ENCODE measurements around the gene ACTL10.
"Not testable (repeated sequence)": the region's sequence is repeated elsewhere in the genome, so short reads cannot be mapped to it uniquely, and the experiment has no call there.

Gene ACTL10

GRCh38 chr20:33666293-33667244 lies at the start of gene ACTL10:
TSS of gene ACTL10 (plus strand) at chr20:33666943. CDS start at chr20:33667498, 555 bp downstream.
- DNase-seq = peak; percentile 87

GRCh38 chr20:33621717-33622400 lies 44.9 kb upstream of the ACTL10 start:
- DNase-seq = no peak

- no peak for DNase-seq
These were observed 43.9 kb upstream of the ACTL10 start for GRCh38 chr20:33622705-33623365.

GRCh38 chr20:33624399-33624798 lies 42.3 kb upstream of the ACTL10 start:
- no peak for DNase-seq

- no peak for DNase-seq
These were observed 40.6 kb upstream of the ACTL10 start for GRCh38 chr20:33626190-33626589.

- DNase-seq = no peak
These were observed 39.0 kb upstream of the ACTL10 start for GRCh38 chr20:33627577-33628216.

GRCh38 chr20:33629533-33629932 lies 37.2 kb upstream of the ACTL10 start:
- no peak for DNase-seq

- DNase-seq = no peak
These were observed 36.8 kb upstream of the ACTL10 start for GRCh38 chr20:33629979-33630378.

- no peak for DNase-seq
These were observed 36.2 kb upstream of the ACTL10 start for GRCh38 chr20:33630507-33630906.

GRCh38 chr20:33631910-33632309 lies 34.8 kb upstream of the ACTL10 start:
- not testable (repeated sequence) for DNase-seq

- no peak for DNase-seq
These were observed 31.4 kb upstream of the ACTL10 start for GRCh38 chr20:33635341-33635740.

- no peak for DNase-seq
These were observed 30.0 kb upstream of the ACTL10 start for GRCh38 chr20:33636776-33637175.

GRCh38 chr20:33640287-33640686 lies 26.5 kb upstream of the ACTL10 start:
- no peak for DNase-seq

GRCh38 chr20:33644313-33645071 lies 22.3 kb upstream of the ACTL10 start:
- DNase-seq = no peak

GRCh38 chr20:33645072-33645358 lies 21.7 kb upstream of the ACTL10 start:
- no peak for DNase-seq

- DNase-seq = no peak
These were observed 21.3 kb upstream of the ACTL10 start for GRCh38 chr20:33645396-33645795.

- DNase-seq = no peak
These were observed 20.6 kb upstream of the ACTL10 start for GRCh38 chr20:33646191-33646590.

- DNase-seq = not testable (repeated sequence)
These were observed 19.7 kb upstream of the ACTL10 start for GRCh38 chr20:33646959-33647602.

- DNase-seq = no peak
These were observed 18.9 kb upstream of the ACTL10 start for GRCh38 chr20:33647603-33648395.

- no peak for DNase-seq
These were observed 18.2 kb upstream of the ACTL10 start for GRCh38 chr20:33648396-33649004.
